GM19395 (cell line): Measurements from ENCODE around the gene ANKUB1.

Experiments
- ATAC-seq: cut with Tn5 transposase; IDR thresholded peaks from one replicate; pipeline ENCODE4 v1.9.1; 2021; ENCODE audit warnings: mild to moderate bottlenecking, moderate library complexity; ENCODE audit not compliant: unreplicated experiment

Gene ANKUB1

DNA sequence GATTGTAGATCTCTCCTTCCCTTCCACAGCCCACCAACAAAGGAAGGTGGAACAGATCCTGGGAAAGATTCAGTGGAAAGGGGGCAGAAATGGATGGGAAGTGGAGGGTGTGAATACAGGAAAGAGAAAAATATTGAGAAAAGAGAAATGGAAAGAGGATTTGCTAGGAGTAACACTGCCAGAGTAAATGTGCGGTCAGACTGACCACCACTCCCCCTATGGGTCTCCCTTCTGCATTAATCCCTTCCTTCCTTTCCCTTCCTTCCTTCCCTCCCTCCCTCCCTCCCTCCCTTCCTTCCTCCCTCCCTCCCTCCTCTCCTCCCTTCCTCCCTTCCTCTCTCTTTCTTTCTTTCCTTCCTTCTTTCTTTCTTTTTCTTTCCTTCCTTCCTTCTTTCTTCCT lies 28.1 kb downstream of the ANKUB1 start:
- no peak for ATAC-seq

DNA sequence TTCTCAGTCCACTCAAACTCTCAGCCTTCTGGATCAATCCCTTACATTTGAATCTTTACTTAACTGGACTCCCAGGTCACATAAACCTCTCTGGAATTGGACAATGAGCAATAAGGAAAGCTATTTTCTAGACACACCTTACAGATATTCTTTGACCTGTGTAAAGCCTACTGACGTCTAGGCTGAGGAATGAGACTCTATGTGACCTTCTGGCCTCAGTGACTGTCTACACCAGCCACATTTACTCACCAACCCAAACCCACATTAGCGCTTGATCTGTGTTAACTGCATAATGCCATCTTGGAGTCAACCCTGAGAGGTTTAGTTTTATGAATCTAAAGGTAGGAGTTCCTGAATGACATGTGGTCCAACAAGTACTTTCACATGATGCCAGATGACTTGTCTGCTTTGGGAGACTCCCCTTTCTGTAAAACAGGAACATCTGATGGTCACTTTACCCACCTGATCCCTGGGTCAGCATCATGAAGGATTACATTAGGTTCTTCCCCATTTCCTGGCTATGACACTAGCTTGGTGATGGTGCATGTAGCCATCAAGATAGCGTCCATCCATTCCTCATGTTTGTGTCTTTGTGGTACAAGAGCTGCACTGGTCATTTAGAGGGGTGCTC lies 28.7 kb downstream of the ANKUB1 start:
- ATAC-seq: no peak

DNA sequence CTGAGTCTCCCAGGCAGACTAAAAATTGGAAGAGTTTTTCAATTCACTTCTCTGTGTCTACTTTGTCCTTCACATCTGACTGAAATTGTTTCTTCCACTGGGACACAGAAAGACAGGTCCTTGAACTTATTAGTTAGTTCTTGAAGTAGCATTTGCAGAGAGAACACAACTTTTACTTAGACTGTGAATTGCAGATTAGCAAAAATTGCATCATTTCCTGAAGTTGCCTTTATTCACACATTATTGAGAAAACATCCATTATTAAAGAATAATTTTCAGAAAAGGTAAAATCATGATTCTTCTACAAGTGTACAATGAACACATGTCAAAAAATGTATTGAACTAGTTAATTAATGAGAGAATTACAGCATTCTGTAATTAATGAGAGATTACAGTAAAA lies 38.6 kb downstream of the ANKUB1 start:
- no peak for ATAC-seq

GRCh38 chr3:149752788-149753136 lies 39.6 kb downstream of the ANKUB1 start:
- ATAC-seq: peak; percentile 23

DNA sequence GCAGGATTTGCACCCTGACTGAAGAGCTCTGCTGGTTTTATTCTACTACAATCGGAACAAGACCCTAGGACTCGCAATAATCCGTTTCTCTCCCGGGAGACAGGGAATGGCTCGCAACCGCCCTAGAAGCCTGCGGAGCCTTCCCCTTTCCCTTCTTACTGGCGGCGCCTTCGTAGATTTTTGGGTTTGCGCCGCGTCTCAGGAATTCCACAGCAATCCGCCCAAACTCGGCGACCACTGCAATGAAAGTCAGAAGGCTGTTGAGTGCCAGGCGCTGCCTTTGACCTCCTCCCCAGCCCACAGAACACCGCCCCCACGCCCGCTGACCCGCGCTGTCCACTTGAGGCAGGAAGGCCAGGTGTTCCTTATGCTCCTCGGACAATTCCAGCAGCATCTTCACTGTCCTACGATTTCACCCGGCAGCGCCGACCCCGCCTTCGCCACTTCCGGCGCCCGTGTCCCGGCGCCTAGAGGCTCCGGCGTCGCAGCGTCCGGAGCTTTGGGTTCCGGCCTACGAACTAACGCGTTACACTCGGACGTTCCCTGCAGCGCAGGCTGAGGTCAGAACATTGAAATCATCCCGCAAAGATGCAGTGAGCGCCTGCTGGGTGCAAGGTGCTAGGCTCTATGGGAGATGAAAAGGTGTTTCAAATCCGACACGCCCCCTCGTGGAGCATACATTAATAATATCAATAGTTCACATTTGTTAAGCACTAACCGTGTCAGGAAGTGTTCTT lies 40.1 kb downstream of the ANKUB1 start, which contains the start of gene COMMD2:
COMMD2 (minus strand) TSS at position 439 of the 737 bp plus-strand sequence; CDS start at position 394, 45 bp downstream.
- peak; percentile 99 for ATAC-seq

- ATAC-seq: no peak
Measured at GRCh38 chr3:149751551-149751950, 40.8 kb downstream of the ANKUB1 start.

- ATAC-seq: no peak
Measured at GRCh38 chr3:149744606-149745005, 47.7 kb downstream of the ANKUB1 start.

- ATAC-seq: no peak
Measured at GRCh38 chr3:149744151-149744550, 48.2 kb downstream of the ANKUB1 start.

- ATAC-seq: no peak
Measured at GRCh38 chr3:149739396-149739795, 53.0 kb downstream of the ANKUB1 start.

GRCh38 chr3:149738876-149739275 lies 53.5 kb downstream of the ANKUB1 start:
- ATAC-seq: no peak

DNA sequence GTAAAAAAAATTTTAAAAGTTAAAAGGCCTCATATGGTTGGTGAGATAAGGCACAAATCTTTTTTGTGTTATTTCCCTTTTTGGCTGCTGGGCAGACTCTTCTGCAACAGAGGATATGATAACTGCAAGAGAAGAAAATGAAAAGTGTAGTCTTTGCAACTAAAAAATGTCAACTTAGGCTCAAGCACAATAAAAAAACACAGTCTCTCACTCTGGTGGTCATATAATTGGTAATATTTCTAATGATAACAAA lies 55.5 kb downstream of the ANKUB1 start:
- no peak for ATAC-seq

GRCh38 chr3:149736175-149736952 lies 56.0 kb downstream of the ANKUB1 start:
- no peak for ATAC-seq

- ATAC-seq: no peak
Measured at GRCh38 chr3:149732234-149732633, 60.1 kb downstream of the ANKUB1 start.

DNA sequence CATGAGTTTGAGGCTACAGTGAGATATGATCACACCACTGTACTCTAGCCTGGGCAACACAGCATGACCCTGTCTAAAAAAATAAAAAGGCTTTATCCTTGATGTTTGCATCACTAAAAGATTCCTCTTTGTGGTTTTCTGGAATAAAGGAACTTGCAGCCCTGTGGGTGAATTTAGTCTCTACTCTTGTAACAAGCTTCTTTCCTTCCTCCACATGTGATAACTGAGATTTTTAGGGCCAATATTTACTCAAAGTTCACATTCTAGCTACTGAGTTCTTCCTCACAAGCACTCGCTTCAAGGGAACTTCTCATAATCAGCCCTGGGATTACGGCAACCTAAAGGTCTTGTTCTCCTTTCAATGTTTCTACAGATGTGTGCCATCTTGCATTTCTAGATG lies 64.7 kb downstream of the ANKUB1 start:
- no peak for ATAC-seq

GRCh38 chr3:149726716-149727407 lies 65.5 kb downstream of the ANKUB1 start:
- ATAC-seq: peak; percentile 90

DNA sequence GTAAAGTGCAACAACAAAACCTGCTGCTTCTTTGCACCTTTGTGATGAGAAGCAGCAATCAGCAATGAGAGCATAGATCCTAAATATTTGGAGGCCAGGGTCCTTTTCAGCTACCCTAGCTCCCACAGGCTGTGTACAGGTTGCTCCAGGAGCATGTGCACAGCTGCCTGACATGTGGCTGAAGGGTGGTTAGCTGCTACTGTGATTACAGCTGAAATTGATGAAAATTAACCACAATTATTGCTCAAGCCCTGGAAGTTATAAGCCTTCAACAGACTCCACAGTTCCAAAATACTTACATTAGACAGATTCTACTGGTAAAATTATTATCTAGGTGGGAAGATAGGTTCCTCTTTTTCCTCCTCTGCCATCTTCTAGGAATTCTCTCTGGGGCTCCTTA lies 68.6 kb downstream of the ANKUB1 start:
- ATAC-seq: no peak

DNA sequence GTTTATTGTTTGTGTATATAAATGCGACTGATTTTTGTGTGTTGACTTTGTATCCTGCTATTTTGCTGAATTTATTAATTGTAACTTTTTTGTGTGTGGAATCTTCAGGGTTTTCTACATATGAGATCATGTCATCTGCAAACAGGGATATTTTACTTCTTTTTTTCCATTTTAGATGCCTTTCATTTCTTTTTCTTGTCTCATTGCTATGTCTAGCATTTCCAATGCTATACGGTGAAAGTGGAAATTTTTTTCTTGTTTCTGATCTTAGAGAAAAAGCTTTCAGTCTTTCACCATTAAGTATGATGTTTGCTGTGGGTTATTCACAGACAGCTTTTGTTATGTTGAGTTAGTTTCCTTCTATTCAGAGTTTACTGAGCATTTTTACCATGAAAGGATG lies 71.4 kb downstream of the ANKUB1 start:
- no peak for ATAC-seq

- peak; percentile 58 for ATAC-seq
Measured at GRCh38 chr3:149717391-149718056, 74.8 kb downstream of the ANKUB1 start.

DNA sequence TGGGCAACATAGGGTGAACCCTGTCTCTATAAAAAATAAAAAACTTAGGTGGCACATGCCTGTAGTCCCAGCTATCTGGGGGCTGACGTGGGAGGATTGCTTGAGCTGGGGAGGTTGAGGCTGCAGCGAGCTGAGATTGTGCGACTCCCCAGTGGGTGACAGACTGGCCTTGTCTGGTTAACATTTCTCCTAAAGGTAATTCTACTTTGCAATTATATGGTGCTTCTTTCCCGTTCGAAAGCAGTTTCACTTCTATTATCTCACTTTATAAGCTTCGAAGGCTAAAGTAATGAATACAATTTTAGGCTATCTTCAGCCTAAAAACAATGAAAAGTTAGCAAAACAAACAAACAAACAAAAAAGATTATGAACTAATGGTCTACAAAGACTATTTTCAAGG lies 75.4 kb downstream of the ANKUB1 start:
- no peak for ATAC-seq

GRCh38 chr3:149715247-149715646 lies 77.1 kb downstream of the ANKUB1 start:
- ATAC-seq: no peak
